HEK293 (cell line): Measurements from ENCODE around the gene CSNK1E.
A peak's percentile ranks its signal among the peaks of the same experiment; 100 is the strongest.

Source experiments
- CTCF ChIA-PET: fragments of 350-600 bp; formaldehyde crosslinking; extraction: SDS; loops from one replicate; lab custom pipeline; 2021; ENCODE audit warnings: antibody characterized with exemption; lab: Yijun Ruan, JAX
- POLR2A ChIA-PET: fragments of 300-600 bp; formaldehyde crosslinking; extraction: SDS; loops from one replicate; lab custom pipeline; 2020; ENCODE audit warnings: antibody characterized with exemption, inconsistent platforms; lab: Yijun Ruan, JAX
- H3K27ac ChIP-seq: fragments of 200-500 bp; sonication (Bioruptor generic); 2 replicates; pipeline ENCODE4 v1.5.1; 2014; ENCODE audit warnings: low read depth, low read length, control low read depth, inconsistent platforms; ENCODE audit errors: extremely low read depth
- H3K36me3 ChIP-seq, 2 experiments: fragments of 200-500 bp in 1 of 2; sonication (Bioruptor generic) in 1 of 2; 1 replicate in 1 of 2; 2 replicates in 1 of 2; pipeline ENCODE4 v1.5.1; 2014 to 2017; ENCODE audit warnings: inconsistent platforms in 2 of 2, low read length in 2 of 2; ENCODE audit not compliant: control insufficient read depth in 2 of 2, insufficient read depth in 1 of 2
- H3K4me1 ChIP-seq: fragments of 200-500 bp; sonication (Bioruptor generic); 2 replicates; pipeline ENCODE4 v1.5.1; 2014; ENCODE audit warnings: mild to moderate bottlenecking, low read length, inconsistent platforms; ENCODE audit not compliant: control insufficient read depth, insufficient read depth
- H3K4me3 ChIP-seq: 2 replicates; pipeline ENCODE4 v1.5.1; 2011; ENCODE audit warnings: low read depth, mild to moderate bottlenecking, control low read depth, low read length, moderate library complexity
- H3K9me3 ChIP-seq: fragments of 200-500 bp; sonication (Bioruptor generic); 2 replicates; pipeline ENCODE4 v1.5.1; 2014; ENCODE audit warnings: low read depth, low read length, inconsistent platforms; ENCODE audit not compliant: control insufficient read depth, insufficient read depth
- GLIS1 ChIP-seq: fragments of 450-650 bp; formaldehyde crosslinking; IDR thresholded peaks from 2 replicates; pipeline ENCODE4 v1.5.1; 2016; ENCODE audit warnings: missing biosample characterization, missing genetic modification characterization
- KLF16 ChIP-seq: fragments of 450-650 bp; formaldehyde crosslinking; IDR thresholded peaks from 2 replicates; pipeline ENCODE4 v1.5.1; 2017; ENCODE audit warnings: missing biosample characterization, missing genetic modification characterization
- PRDM10 ChIP-seq: fragments of 450-650 bp; formaldehyde crosslinking; IDR thresholded peaks from 2 replicates; pipeline ENCODE4 v1.5.1; 2016; ENCODE audit warnings: missing biosample characterization, missing genetic modification characterization
- SALL2 ChIP-seq: fragments of 450-650 bp; formaldehyde crosslinking; IDR thresholded peaks from 2 replicates; pipeline ENCODE4 v1.5.0; 2017; ENCODE audit warnings: missing biosample characterization, mild to moderate bottlenecking, missing genetic modification characterization, borderline replicate concordance
- SCRT2 ChIP-seq: fragments of 450-650 bp; formaldehyde crosslinking; IDR thresholded peaks from 2 replicates; pipeline ENCODE4 v1.5.1; 2016; ENCODE audit warnings: missing biosample characterization, missing genetic modification characterization
- ZBTB1 ChIP-seq: fragments of 450-650 bp; formaldehyde crosslinking; IDR thresholded peaks from 2 replicates; pipeline ENCODE4 v1.5.1; 2016; ENCODE audit warnings: missing biosample characterization, missing genetic modification characterization
- ZFP41 ChIP-seq: fragments of 450-650 bp; formaldehyde crosslinking; IDR thresholded peaks from 2 replicates; pipeline ENCODE4 v1.5.1; 2016; ENCODE audit warnings: missing biosample characterization, missing genetic modification characterization, borderline replicate concordance
- ZNF211 ChIP-seq: fragments of 450-650 bp; formaldehyde crosslinking; IDR thresholded peaks from 2 replicates; pipeline ENCODE4 v1.5.1; 2016; ENCODE audit warnings: low read depth, missing biosample characterization, missing genetic modification characterization
- ZNF292 ChIP-seq: fragments of 450-650 bp; formaldehyde crosslinking; IDR thresholded peaks from 2 replicates; pipeline ENCODE4 v1.5.1; 2016; ENCODE audit warnings: low read depth, missing biosample characterization, missing genetic modification characterization, borderline replicate concordance
- ZNF354C ChIP-seq: fragments of 450-650 bp; formaldehyde crosslinking; IDR thresholded peaks from 2 replicates; pipeline ENCODE4 v1.5.1; 2016; ENCODE audit warnings: missing biosample characterization, missing genetic modification characterization, low read depth, borderline replicate concordance
- ZNF391 ChIP-seq: fragments of 450-650 bp; formaldehyde crosslinking; IDR thresholded peaks from 2 replicates; pipeline ENCODE4 v1.5.1; 2016; ENCODE audit warnings: low read depth, missing biosample characterization, missing genetic modification characterization, borderline replicate concordance
- ZNF394 ChIP-seq: fragments of 450-650 bp; formaldehyde crosslinking; IDR thresholded peaks from 2 replicates; pipeline ENCODE4 v1.5.1; 2016; ENCODE audit warnings: missing biosample characterization, missing genetic modification characterization, mild to moderate bottlenecking, moderate library complexity, borderline replicate concordance
- ZNF404 ChIP-seq: fragments of 450-650 bp; formaldehyde crosslinking; IDR thresholded peaks from 2 replicates; pipeline ENCODE4 v1.5.1; 2017; ENCODE audit warnings: missing biosample characterization, missing genetic modification characterization
- ZNF585B ChIP-seq: fragments of 450-650 bp; formaldehyde crosslinking; IDR thresholded peaks from 2 replicates; pipeline ENCODE4 v1.5.1; 2016; ENCODE audit warnings: missing biosample characterization, missing genetic modification characterization
- ZNF596 ChIP-seq: fragments of 450-650 bp; IDR thresholded peaks from 2 replicates; pipeline ENCODE4 v1.5.0; 2018; ENCODE audit warnings: missing biosample characterization, mild to moderate bottlenecking, missing genetic modification characterization, moderate library complexity
- ZNF600 ChIP-seq: fragments of 450-650 bp; formaldehyde crosslinking; IDR thresholded peaks from 2 replicates; pipeline ENCODE4 v1.5.1; 2016; ENCODE audit warnings: missing biosample characterization, missing genetic modification characterization
- ZNF610 ChIP-seq: fragments of 450-650 bp; formaldehyde crosslinking; IDR thresholded peaks from 2 replicates; pipeline ENCODE4 v1.5.1; 2016; ENCODE audit warnings: missing biosample characterization, missing genetic modification characterization, borderline replicate concordance
- ZNF664 ChIP-seq: fragments of 450-650 bp; formaldehyde crosslinking; IDR thresholded peaks from 2 replicates; pipeline ENCODE4 v1.5.1; 2016; ENCODE audit warnings: missing biosample characterization, missing genetic modification characterization
- TF ChIP-seq, protein P1 (sequence below): fragments of 450-650 bp; formaldehyde crosslinking; IDR thresholded peaks from 2 replicates; pipeline ENCODE4 v1.5.1; 2016; ENCODE audit warnings: missing biosample characterization, missing genetic modification characterization

CSNK1E gene

GRCh38 chr22:38267086-38267485 is 50.1 kb downstream of the CSNK1E start:
- Histone ChIP-seq H3K36me3 (peaks cover 0 to 35% of the 10 kb centered on the region in 2 experiments; a peak in 1 of 3 replicates), H3K9me3 (no peaks in the 10 kb centered on the region), H3K4me3 (no peak overlapping the region), H3K4me1 (peaks cover 9% of the 10 kb centered on the region; the same call in 1 of the 2 replicates), H3K27ac (no peak overlapping the region)
- ChIA-PET POLR2A (interaction anchor here (0.7 to 1.1 kb wide), 3 partner anchors 59 to 223 kb away, joined by 3 to 6 read pairs (median 3); no protein-coding TSS in a partner anchor), CTCF (interaction anchor here (0.6 to 0.8 kb wide), 3 partner anchors 50 to 367 kb away, joined by 3 read pairs; no protein-coding TSS in a partner anchor)
- 0 out of 2 replicates have a peak, but pooled peaks have one; percentile 11 for TF ChIP-seq PRDM10
- TF ChIP-seq ZNF211 (tag by site-specific recombination): no peak

DNA sequence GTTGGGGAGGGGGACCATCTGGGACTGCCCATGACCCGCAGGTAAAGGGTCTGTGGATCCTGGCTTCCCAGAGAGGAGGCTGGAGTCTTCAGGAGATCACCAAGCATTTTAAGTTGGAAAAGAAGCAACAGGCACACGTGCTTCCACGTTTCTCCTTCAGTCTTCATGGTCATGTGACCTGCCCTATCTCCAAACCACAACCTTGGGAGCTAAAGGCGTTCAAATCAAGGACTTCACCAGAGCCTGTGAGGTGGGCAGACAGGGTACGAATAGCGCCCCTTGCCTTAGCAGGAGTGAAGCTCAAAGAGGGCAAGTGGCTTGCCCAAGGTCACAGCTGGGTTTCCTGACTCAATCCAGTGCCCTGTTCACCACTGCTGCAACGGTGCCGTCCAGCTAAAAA is 51.1 kb downstream of the CSNK1E start:
- CTCF ChIA-PET: interaction anchor here (0.6 to 0.7 kb wide), 2 partner anchors 150 to 166 kb away, joined by 3 read pairs; no protein-coding TSS in a partner anchor
- POLR2A ChIA-PET: interaction anchor here (1.1 kb wide), 1 partner anchor 223 kb away, joined by 3 read pairs; no protein-coding TSS in a partner anchor
- no peak for TF ChIP-seq ZNF585B (tag by site-specific recombination)
- peak; percentile 87 for TF ChIP-seq SCRT2 (tag by site-specific recombination)
- Histone ChIP-seq H3K4me1 (peaks cover 8% of the 10 kb centered on the region; the same call in 1 of the 2 replicates), H3K9me3 (no peaks in the 10 kb centered on the region), H3K4me3 (no peak overlapping the region), H3K36me3 (peaks cover 0 to 34% of the 10 kb centered on the region in 2 experiments; a peak in 1 of 3 replicates), H3K27ac (no peak overlapping the region)

DNA sequence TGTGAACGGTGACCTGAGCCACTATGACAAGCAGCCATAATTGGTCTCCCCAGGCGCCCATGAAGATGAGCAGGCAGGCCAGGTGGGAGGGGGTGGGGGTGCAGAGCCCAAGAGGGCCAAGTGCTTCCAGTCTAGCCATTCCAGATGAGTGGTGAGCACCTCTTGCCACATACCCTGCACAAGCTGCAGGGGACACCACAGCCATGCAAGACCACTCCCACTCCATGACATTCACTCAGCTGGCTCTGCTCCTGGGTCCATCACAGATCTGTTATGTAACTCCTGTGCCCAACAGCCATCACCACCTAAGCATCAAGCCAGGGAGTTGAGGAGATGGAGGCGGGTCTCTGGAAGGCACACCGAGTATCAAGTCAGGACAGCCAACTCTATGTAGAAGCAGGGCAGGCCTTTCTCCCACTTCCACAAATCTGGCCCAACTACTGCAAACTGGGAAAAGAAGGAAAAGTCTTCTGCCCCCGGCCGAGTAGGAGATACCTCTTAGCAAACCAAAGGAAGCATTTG is 52.9 kb downstream of the CSNK1E start:
- no peaks in the 10 kb centered on the region for H3K4me1 ChIP-seq
- POLR2A ChIA-PET: no interaction called here
- TF ChIP-seq SALL2 (no peak), KLF16 (tag by site-specific recombination) (no peak), PRDM10 (no peak), ZBTB1 (tag by site-specific recombination) (no peak), ZNF664 (no peak), ZNF610 (tag by site-specific recombination) (no peak), ZNF391 (tag by site-specific recombination) (no peak), ZNF404 (no peak), ZNF394 (tag by site-specific recombination) (no peak), ZNF596 (no peak), ZNF354C (no peak), GLIS1 (tag by site-specific recombination) (no peak), ZFP41 (tag by site-specific recombination) (no peak), ZNF292 (tag by site-specific recombination) (no peak), ZNF600 (tag by site-specific recombination) (no peak)
- TF ChIP-seq, protein P1, sequence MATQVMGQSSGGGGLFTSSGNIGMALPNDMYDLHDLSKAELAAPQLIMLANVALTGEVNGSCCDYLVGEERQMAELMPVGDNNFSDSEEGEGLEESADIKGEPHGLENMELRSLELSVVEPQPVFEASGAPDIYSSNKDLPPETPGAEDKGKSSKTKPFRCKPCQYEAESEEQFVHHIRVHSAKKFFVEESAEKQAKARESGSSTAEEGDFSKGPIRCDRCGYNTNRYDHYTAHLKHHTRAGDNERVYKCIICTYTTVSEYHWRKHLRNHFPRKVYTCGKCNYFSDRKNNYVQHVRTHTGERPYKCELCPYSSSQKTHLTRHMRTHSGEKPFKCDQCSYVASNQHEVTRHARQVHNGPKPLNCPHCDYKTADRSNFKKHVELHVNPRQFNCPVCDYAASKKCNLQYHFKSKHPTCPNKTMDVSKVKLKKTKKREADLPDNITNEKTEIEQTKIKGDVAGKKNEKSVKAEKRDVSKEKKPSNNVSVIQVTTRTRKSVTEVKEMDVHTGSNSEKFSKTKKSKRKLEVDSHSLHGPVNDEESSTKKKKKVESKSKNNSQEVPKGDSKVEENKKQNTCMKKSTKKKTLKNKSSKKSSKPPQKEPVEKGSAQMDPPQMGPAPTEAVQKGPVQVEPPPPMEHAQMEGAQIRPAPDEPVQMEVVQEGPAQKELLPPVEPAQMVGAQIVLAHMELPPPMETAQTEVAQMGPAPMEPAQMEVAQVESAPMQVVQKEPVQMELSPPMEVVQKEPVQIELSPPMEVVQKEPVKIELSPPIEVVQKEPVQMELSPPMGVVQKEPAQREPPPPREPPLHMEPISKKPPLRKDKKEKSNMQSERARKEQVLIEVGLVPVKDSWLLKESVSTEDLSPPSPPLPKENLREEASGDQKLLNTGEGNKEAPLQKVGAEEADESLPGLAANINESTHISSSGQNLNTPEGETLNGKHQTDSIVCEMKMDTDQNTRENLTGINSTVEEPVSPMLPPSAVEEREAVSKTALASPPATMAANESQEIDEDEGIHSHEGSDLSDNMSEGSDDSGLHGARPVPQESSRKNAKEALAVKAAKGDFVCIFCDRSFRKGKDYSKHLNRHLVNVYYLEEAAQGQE (tag by site-specific recombination): no peak

More for the DNA sequence above, 52.9 kb downstream of the CSNK1E start:
- Histone ChIP-seq H3K4me3 (no peak overlapping the region), H3K9me3 (no peaks in the 10 kb centered on the region), H3K27ac (no peak overlapping the region), H3K36me3 (peaks cover 0 to 25% of the 10 kb centered on the region in 2 experiments; a peak in 2 of 3 replicates)
- CTCF ChIA-PET: no interaction called here
